GM12878 (cell line): ENCODE data around the gene MARCHF2. TPM values are rescaled to one million over a fixed set of nuclear protein-coding genes. Genes with fewer than 3 reads are reported as not detected.

Experiments used
- ATAC-seq: fragments of 200-7000 bp; cut with Tn5 transposase; 3 replicates; pipeline ENCODE4 v1.9.1; 2020; ENCODE audit warnings: mild to moderate bottlenecking, moderate library complexity
- BruUV-seq: library from RNA; stranded (reverse); fragments of 400-500 nt; replicated peaks from 2 replicates; lab custom pipeline; 2021; lab: Mats Ljungman, UMichigan
- CTCF ChIA-PET: fragments of 300-600 bp; sonication (Branson Sonifier 250); formaldehyde crosslinking; extraction: SDS; loops from one replicate; lab custom pipeline; 2021; ENCODE audit warnings: inconsistent platforms; lab: Yijun Ruan, JAX
- POLR2A ChIA-PET: fragments of 350-600 bp; formaldehyde crosslinking; extraction: SDS; loops from one replicate; lab custom pipeline; 2021; ENCODE audit warnings: inconsistent platforms; lab: Charles Lee
- RAD21 ChIA-PET: fragments of 300-600 bp; sonication (Branson Sonifier 250); formaldehyde crosslinking; loops from one replicate; lab custom pipeline; 2023; ENCODE audit warnings: antibody characterized with exemption; ENCODE audit not compliant: unreplicated experiment; lab: Charles Lee
- SMC1A ChIA-PET: fragments of 300-600 bp; sonication (Branson Sonifier 250); formaldehyde crosslinking; loops from one replicate; lab custom pipeline; 2023; ENCODE audit not compliant: unreplicated experiment, uncharacterized antibody; lab: Charles Lee
- DNase-seq: peaks from one replicate; pipeline ENCODE4 v3.0.0-alpha.2; 2011; ENCODE audit warnings: low read depth, low spot score
- FAIRE-seq: peaks from 3 replicates; lab custom pipeline; 2011; peaks lifted over from hg19 to GRCh38; lab: Jason Lieb, UNC
- H2AFZ ChIP-seq: 2 replicates; pipeline ENCODE4 v1.6.0; 2011; ENCODE audit warnings: low read depth, low read length, control low read depth; ENCODE audit not compliant: control insufficient read depth
- H3K27ac ChIP-seq: 2 replicates; pipeline ENCODE4 v1.5.1; 2011; ENCODE audit warnings: control low read depth; ENCODE audit not compliant: control insufficient read depth, insufficient read depth
- H3K27me3 ChIP-seq, 2 experiments: replicated peaks in 1 of 2; 2 replicates each; pipeline versions ENCODE4 v1.6.0 to v1.6.1; 2011; ENCODE audit warnings: low read length in 1 of 2; ENCODE audit not compliant: control insufficient read depth in 2 of 2, insufficient read depth in 2 of 2
- H3K36me3 ChIP-seq, 2 experiments: 2 replicates each; pipeline ENCODE4 v1.5.1; 2011; ENCODE audit warnings: low read length in 1 of 2; ENCODE audit not compliant: control insufficient read depth in 2 of 2, insufficient read depth in 2 of 2
- H3K4me1 ChIP-seq: 2 replicates; pipeline ENCODE4 v1.6.1; 2011; ENCODE audit warnings: mild to moderate bottlenecking, low read length, moderate library complexity, mixed read lengths; ENCODE audit not compliant: control insufficient read depth, insufficient read depth
- H3K4me2 ChIP-seq: 2 replicates; pipeline ENCODE4 v1.6.0; 2011; ENCODE audit warnings: control low read depth; ENCODE audit not compliant: control insufficient read depth, insufficient read depth
- H3K4me3 ChIP-seq: fragments of 200-600 bp; sonication (generic); 2 replicates; pipeline ENCODE4 v1.5.1; 2016
- H3K79me2 ChIP-seq: 2 replicates; pipeline ENCODE4 v1.6.0; 2011; ENCODE audit warnings: low read length; ENCODE audit not compliant: control insufficient read depth, insufficient read depth
- H3K9ac ChIP-seq: 2 replicates; pipeline ENCODE4 v1.8.0; 2011; ENCODE audit warnings: low read length, control low read depth, mixed read lengths; ENCODE audit not compliant: control insufficient read depth, insufficient read depth
- H3K9me3 ChIP-seq: replicated peaks from 3 replicates; pipeline ENCODE4 v1.5.1; 2011; ENCODE audit warnings: mild to moderate bottlenecking, low read length; ENCODE audit not compliant: control insufficient read depth, insufficient read depth
- H4K20me1 ChIP-seq: 2 replicates; pipeline ENCODE4 v1.6.0; 2011; ENCODE audit not compliant: control insufficient read depth, insufficient read depth
- BRCA1 ChIP-seq: IDR thresholded peaks from 2 replicates; pipeline ENCODE4 v1.6.1; 2011; ENCODE audit warnings: low read depth, low read length, improper control_type of control experiment
- EZH2 ChIP-seq: IDR thresholded peaks from 2 replicates; pipeline ENCODE4 v1.6.1; 2012; ENCODE audit warnings: low read depth, mild to moderate bottlenecking, control low read depth, inconsistent platforms, low read length, borderline replicate concordance; ENCODE audit not compliant: control insufficient read depth
- JUNB ChIP-seq: IDR thresholded peaks from 2 replicates; pipeline ENCODE4 v1.6.1; 2016; ENCODE audit warnings: antibody characterized with exemption, mild to moderate bottlenecking
- MTA3 ChIP-seq: IDR thresholded peaks from 2 replicates; pipeline ENCODE4 v1.6.1; 2012; ENCODE audit warnings: low read length, inconsistent platforms, borderline replicate concordance
- RELB ChIP-seq: fragments of 450-650 bp; IDR thresholded peaks from 2 replicates; pipeline ENCODE4 v1.6.1; 2017; ENCODE audit warnings: low read depth, mild to moderate bottlenecking, moderate library complexity
- SIX5 ChIP-seq: IDR thresholded peaks from 2 replicates; pipeline ENCODE4 v1.6.1; 2011; ENCODE audit warnings: mild to moderate bottlenecking, low read depth, low read length, moderate library complexity; ENCODE audit not compliant: severe bottlenecking
- WRNIP1 ChIP-seq: IDR thresholded peaks from 2 replicates; pipeline ENCODE4 v1.6.1; 2011; ENCODE audit warnings: low read depth, low read length, improper control_type of control experiment, borderline replicate concordance
- WGBS: methylation state at CpG from one replicate; pipeline ENCODE4 v1.1.6; 2016; ENCODE audit warnings: low lambda C conversion rate; ENCODE audit not compliant: insufficient replicate concordance, insufficient coverage; ENCODE audit errors: missing lambda C conversion rate; 5-methylcytosine and 5-hydroxymethylcytosine counted together
- in situ Hi-C: fragments of 300-500 bp; cut with MboI; formaldehyde crosslinking; loops from 9 replicates; pipeline ENCODE4 v1.14.3; 2018; ENCODE audit warnings: mixed read lengths
- intact Hi-C: fragments of 100-400 bp; cut with micrococcal nuclease; formaldehyde crosslinking; loops from one replicate; pipeline ENCODE4 v1.14.2; 2022; ENCODE audit not compliant: unreplicated experiment
- polyA plus RNA-seq, 11 experiments: library from polyadenylated mRNA; depleted of rRNA in 4 of 11; unstranded in 6 of 11; stranded (reverse) in 5 of 11; fragments of >200 nt; fragmentation: Nextera tagmentation in 4 of 11; fragmentation: Illumina TruSeq in 1 of 11; extraction: Ambion mirVana in 4 of 11; extraction: Trizol in 1 of 11; gene quantifications; 1 replicate in 1 of 11; 2 replicates in 10 of 11; pipeline versions ENCODE4 v1.2.1 to v1.2.3, GENCODE V29; 2011 to 2016; ENCODE audit warnings: inconsistent platforms in 2 of 11, missing spikeins in 2 of 11, low read depth in 1 of 11
- total RNA-seq, 4 experiments: library from RNA; depleted of rRNA in 3 of 4; stranded (reverse); fragments of >200 nt in 3 of 4; fragmentation: Illumina TruSeq in 1 of 4; extraction: Trizol in 1 of 4; gene quantifications; 2 replicates each; pipeline versions ENCODE4 v1.2.1 to v1.2.3, GENCODE V29; 2013 to 2021
- TF ChIP-seq, protein P1 (sequence below): fragments of 450-650 bp; IDR thresholded peaks from 2 replicates; pipeline ENCODE4 v1.6.1; 2017; ENCODE audit warnings: mild to moderate bottlenecking, low read depth, inconsistent platforms; ENCODE audit not compliant: poor library complexity, severe bottlenecking

Gene MARCHF2
- total and polyA plus RNA-seq, 10 of the 15 experiments (the other 5 are each of a cell fraction or from before 2014, with no cell fraction given), result 1.6 to 30.3 (median 10.8) TPM

DNA sequence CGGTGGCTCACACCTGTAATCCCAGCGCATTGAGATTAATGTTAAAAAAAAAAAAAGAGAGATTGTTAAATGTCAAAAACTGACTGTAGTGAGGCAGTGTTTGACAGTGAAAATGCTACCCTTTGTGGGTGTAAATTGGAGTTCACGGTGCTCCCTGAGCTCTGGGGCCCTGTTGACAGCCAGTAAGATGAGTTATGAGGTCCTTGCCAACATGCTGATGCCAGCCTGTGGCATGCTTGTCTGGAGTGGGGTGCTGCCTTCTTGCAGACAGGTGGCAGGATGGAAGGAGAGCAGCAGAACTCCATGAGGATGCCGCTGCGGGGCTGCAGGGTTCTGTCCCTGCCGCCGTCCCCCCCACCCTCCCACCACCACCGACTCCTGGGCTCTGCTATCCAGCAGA lies 63.4 kb downstream of the MARCHF2 start:
- RAD21 ChIA-PET, result interaction anchor here (1.3 kb wide), 1 partner anchor 64 kb away, joined by 4 read pairs; the partner anchor contains the start of gene MARCHF2
- Histone ChIP-seq H3K9me3 (no peaks in the 10 kb centered on the region), H3K4me1 (peaks cover 31% of the 10 kb centered on the region), H3K36me3 (peaks cover 34 to 39% of the 10 kb centered on the region in 2 experiments), H3K4me2 (no peak overlapping the region), H3K27me3 (no peaks in the 10 kb centered on the region), H3K4me3 (no peak overlapping the region), H4K20me1 (peaks cover 10% of the 10 kb centered on the region), H2AFZ (no peak overlapping the region), H3K27ac (no peak overlapping the region), H3K79me2 (peaks cover 39% of the 10 kb centered on the region), H3K9ac (no peak overlapping the region)
- 87% methylated on average over 5 of the region's 8 CpGs for WGBS
- SMC1A ChIA-PET, result interaction anchor here (0.7 to 1.0 kb wide), 2 partner anchors 29 to 145 kb away, joined by 3 read pairs; no protein-coding TSS in a partner anchor
- in situ Hi-C loops (no loop called here), intact Hi-C loops (no loop called here)
- no peak for DNase-seq
- BruUV-seq, result no TSS peak
- TF ChIP-seq EZH2, result no peak
- TF ChIP-seq JUNB, result no peak
- TF ChIP-seq, protein P1, sequence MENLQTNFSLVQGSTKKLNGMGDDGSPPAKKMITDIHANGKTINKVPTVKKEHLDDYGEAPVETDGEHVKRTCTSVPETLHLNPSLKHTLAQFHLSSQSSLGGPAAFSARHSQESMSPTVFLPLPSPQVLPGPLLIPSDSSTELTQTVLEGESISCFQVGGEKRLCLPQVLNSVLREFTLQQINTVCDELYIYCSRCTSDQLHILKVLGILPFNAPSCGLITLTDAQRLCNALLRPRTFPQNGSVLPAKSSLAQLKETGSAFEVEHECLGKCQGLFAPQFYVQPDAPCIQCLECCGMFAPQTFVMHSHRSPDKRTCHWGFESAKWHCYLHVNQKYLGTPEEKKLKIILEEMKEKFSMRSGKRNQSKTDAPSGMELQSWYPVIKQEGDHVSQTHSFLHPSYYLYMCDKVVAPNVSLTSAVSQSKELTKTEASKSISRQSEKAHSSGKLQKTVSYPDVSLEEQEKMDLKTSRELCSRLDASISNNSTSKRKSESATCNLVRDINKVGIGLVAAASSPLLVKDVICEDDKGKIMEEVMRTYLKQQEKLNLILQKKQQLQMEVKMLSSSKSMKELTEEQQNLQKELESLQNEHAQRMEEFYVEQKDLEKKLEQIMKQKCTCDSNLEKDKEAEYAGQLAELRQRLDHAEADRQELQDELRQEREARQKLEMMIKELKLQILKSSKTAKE, result no peak
- no peak for TF ChIP-seq WRNIP1
- no peak for TF ChIP-seq MTA3
- TF ChIP-seq BRCA1, result no peak
- TF ChIP-seq SIX5, result no peak
- TF ChIP-seq RELB, result no peak
- FAIRE-seq, result no peak
- POLR2A ChIA-PET, result no interaction called here
- ATAC-seq, result no peak
- CTCF ChIA-PET, result no interaction called here
